ENCODE data around the gene TMEM217.
"Not testable (repeated sequence)": the region's sequence is repeated elsewhere in the genome, so short reads cannot be mapped to it uniquely, and the experiment has no call there.

TMEM217 gene

GRCh38 chr6:37257634-37258404, at the start of gene TMEM217, which contains the start of gene TBC1D22B:
Gene TMEM217, minus strand, starts transcription at chr6:37258144. Its CDS starts 39,114 bp downstream, at chr6:37219030.
Gene TBC1D22B, plus strand, starts transcription at chr6:37257772. Its CDS starts 146 bp downstream, at chr6:37257918.
- in situ Hi-C loops (cut with HindIII; ENCODE audit: low sequenced_read_pairs) = no loop called here

- in situ Hi-C loops (cut with HindIII; ENCODE audit: low sequenced_read_pairs) = not testable (repeated sequence)
These were observed 49.5 kb upstream of the TMEM217 start for GRCh38 chr6:37307484-37307883.

- in situ Hi-C loops (cut with HindIII; ENCODE audit: low sequenced_read_pairs) = no loop called here
These were observed 48.8 kb upstream of the TMEM217 start for GRCh38 chr6:37306624-37307222.

- in situ Hi-C loops (cut with HindIII; ENCODE audit: low sequenced_read_pairs) = no loop called here
These were observed 48.0 kb upstream of the TMEM217 start for GRCh38 chr6:37305841-37306425.

- in situ Hi-C loops (cut with HindIII; ENCODE audit: low sequenced_read_pairs) = no loop called here
These were observed 46.8 kb upstream of the TMEM217 start for GRCh38 chr6:37304766-37305165.

- in situ Hi-C loops (cut with HindIII; ENCODE audit: low sequenced_read_pairs) = no loop called here
These were observed 46.1 kb upstream of the TMEM217 start for GRCh38 chr6:37303891-37304503.

- in situ Hi-C loops (cut with HindIII; ENCODE audit: low sequenced_read_pairs) = no loop called here
These were observed 45.2 kb upstream of the TMEM217 start for GRCh38 chr6:37303091-37303660.

GRCh38 chr6:37302086-37302686, 44.2 kb upstream of the TMEM217 start:
- in situ Hi-C loops (cut with HindIII; ENCODE audit: low sequenced_read_pairs) = no loop called here

- in situ Hi-C loops (cut with HindIII; ENCODE audit: low sequenced_read_pairs) = no loop called here
These were observed 42.0 kb upstream of the TMEM217 start for GRCh38 chr6:37299990-37300389.

- in situ Hi-C loops (cut with HindIII; ENCODE audit: low sequenced_read_pairs) = no loop called here
These were observed 41.0 kb upstream of the TMEM217 start for GRCh38 chr6:37298958-37299357.

- in situ Hi-C loops (cut with HindIII; ENCODE audit: low sequenced_read_pairs) = not testable (repeated sequence)
These were observed 39.7 kb upstream of the TMEM217 start for GRCh38 chr6:37297637-37298036.

GRCh38 chr6:37293426-37293825, 35.5 kb upstream of the TMEM217 start:
- in situ Hi-C loops (cut with HindIII; ENCODE audit: low sequenced_read_pairs) = no loop called here

GRCh38 chr6:37289931-37290330, 32.0 kb upstream of the TMEM217 start:
- in situ Hi-C loops (cut with HindIII; ENCODE audit: low sequenced_read_pairs) = no loop called here

- in situ Hi-C loops (cut with HindIII; ENCODE audit: low sequenced_read_pairs) = no loop called here
These were observed 30.3 kb upstream of the TMEM217 start for GRCh38 chr6:37288247-37288646.

- in situ Hi-C loops (cut with HindIII; ENCODE audit: low sequenced_read_pairs) = no loop called here
These were observed 29.7 kb upstream of the TMEM217 start for GRCh38 chr6:37287519-37288157.

GRCh38 chr6:37285861-37286311, 27.9 kb upstream of the TMEM217 start:
- in situ Hi-C loops (cut with HindIII; ENCODE audit: low sequenced_read_pairs) = no loop called here

GRCh38 chr6:37284781-37285180, 26.8 kb upstream of the TMEM217 start:
- in situ Hi-C loops (cut with HindIII; ENCODE audit: low sequenced_read_pairs) = no loop called here

- in situ Hi-C loops (cut with HindIII; ENCODE audit: low sequenced_read_pairs) = no loop called here
These were observed 25.8 kb upstream of the TMEM217 start for GRCh38 chr6:37283671-37284151.

GRCh38 chr6:37283268-37283667, 25.3 kb upstream of the TMEM217 start:
- in situ Hi-C loops (cut with HindIII; ENCODE audit: low sequenced_read_pairs) = no loop called here

- in situ Hi-C loops (cut with HindIII; ENCODE audit: low sequenced_read_pairs) = no loop called here
These were observed 24.4 kb upstream of the TMEM217 start for GRCh38 chr6:37282371-37282770.

All from DLD1 (cell line).